Peyer's patch (tissue), 4 donors: ENCODE measurements around the gene KRTAP5-5.

Experiments
- CTCF ChIP-seq, 6 experiments: fragments of 450-650 bp in 4 of 6; fragments of 200-600 bp in 2 of 6; sonication (generic) in 1 of 6; IDR thresholded peaks; one replicate each; pipeline ENCODE4 v1.5.1; 2017 to 2019; ENCODE audit warnings: antibody characterized with exemption in 6 of 6, mild to moderate bottlenecking in 3 of 6, moderate library complexity in 1 of 6
- POLR2A ChIP-seq, 2 donors: fragments of 450-650 bp; IDR thresholded peaks; one replicate each; pipeline ENCODE4 v1.5.1; 2017; ENCODE audit warnings: antibody characterized with exemption in 2 of 2, mild to moderate bottlenecking in 2 of 2, moderate library complexity in 2 of 2

DNA sequence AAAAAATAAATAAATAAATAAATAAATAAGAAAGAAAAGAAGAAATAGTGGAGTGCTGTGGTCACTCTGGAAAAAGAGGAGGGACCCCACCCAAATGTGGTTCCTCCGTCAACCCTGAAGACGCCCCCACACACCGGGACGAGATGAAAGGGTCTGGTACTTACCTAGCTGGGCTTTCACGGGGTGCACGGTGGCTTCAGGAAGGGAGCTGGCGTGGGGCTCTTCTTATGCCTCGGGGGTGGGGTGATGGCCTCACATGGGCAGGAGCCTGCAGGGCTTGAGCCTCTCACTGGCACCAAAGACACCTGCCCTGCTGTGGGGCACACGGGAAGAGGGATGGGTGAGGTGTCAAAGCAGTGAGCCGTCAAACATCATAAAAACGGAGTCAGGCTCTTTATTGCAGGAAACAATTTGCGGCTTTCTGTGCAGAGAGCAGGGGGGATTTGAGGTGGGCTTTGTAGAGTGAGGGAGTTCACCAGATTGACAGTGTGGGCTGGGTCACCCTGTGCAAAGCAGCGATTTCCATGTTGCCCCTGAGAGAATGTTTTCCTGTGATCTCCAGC, 39.4 kb downstream of the KRTAP5-5 start:
- TF ChIP-seq POLR2A (IDR thresholded peaks at IDR 0.05) (no peak), CTCF (IDR thresholded peaks at IDR 0.05) (no peak)
